Endothelial cell of umbilical vein (primary cell): ENCODE data around the gene STATH. TPM values are rescaled to one million over a fixed set of nuclear protein-coding genes. Genes with fewer than 3 reads are reported as not detected.
"Not testable (repeated sequence)": the region's sequence is repeated elsewhere in the genome, so short reads cannot be mapped to it uniquely, and the experiment has no call there.

Source experiments
- BruUV-seq: library from RNA; stranded (reverse); fragments of 400-500 nt; replicated peaks from 2 replicates; lab custom pipeline; 2021; lab: Mats Ljungman, UMichigan
- CTCF ChIA-PET: fragments of 300-600, 350-600 bp; sonication (Branson Sonifier 250); formaldehyde crosslinking; loops from one replicate; lab custom pipeline; 2021; ENCODE audit warnings: antibody characterized with exemption, inconsistent platforms; lab: Charles Lee
- POLR2A ChIA-PET: fragments of 300-600, 350-600 bp; sonication (Branson Sonifier 250); formaldehyde crosslinking; loops from one replicate; lab custom pipeline; 2021; ENCODE audit warnings: antibody characterized with exemption, inconsistent platforms; lab: Charles Lee
- DNase-seq: peaks from one replicate; pipeline ENCODE4 v3.0.0-alpha.2; 2011; ENCODE audit warnings: low read depth, low spot score
- FAIRE-seq: peaks from 2 replicates; lab custom pipeline; 2011; peaks lifted over from hg19 to GRCh38; lab: Jason Lieb, UNC
- H2AFZ ChIP-seq: 2 replicates; pipeline ENCODE4 v1.6.0; 2012; ENCODE audit warnings: low read depth, low read length, control low read depth, inconsistent platforms
- H3K27ac ChIP-seq: 2 replicates; pipeline ENCODE4 v1.5.1; 2011; ENCODE audit warnings: low read depth, mild to moderate bottlenecking, control low read depth, low read length, moderate library complexity; ENCODE audit not compliant: insufficient read depth
- H3K27me3 ChIP-seq, 2 experiments: 2 replicates each; pipeline versions ENCODE4 v1.6.0 to v1.6.1; 2011; ENCODE audit warnings: low read length in 2 of 2, mixed read lengths in 1 of 2; ENCODE audit not compliant: control insufficient read depth in 2 of 2, insufficient read depth in 2 of 2
- H3K36me3 ChIP-seq, 2 experiments: 2 replicates in 1 of 2; 3 replicates in 1 of 2; pipeline ENCODE4 v1.5.1; 2011; ENCODE audit warnings: low read length in 2 of 2, mild to moderate bottlenecking in 1 of 2, moderate library complexity in 1 of 2; ENCODE audit not compliant: control insufficient read depth in 2 of 2, insufficient read depth in 2 of 2; ENCODE audit errors: extremely low read depth in 1 of 2
- H3K4me1 ChIP-seq: 3 replicates; pipeline ENCODE4 v1.5.1; 2011; ENCODE audit warnings: mild to moderate bottlenecking, low read length; ENCODE audit not compliant: control insufficient read depth, insufficient read depth; ENCODE audit errors: extremely low read depth
- H3K4me2 ChIP-seq: 2 replicates; pipeline ENCODE4 v1.6.1; 2011; ENCODE audit warnings: low read length, control low read depth, mixed read lengths; ENCODE audit not compliant: insufficient read depth
- H3K4me3 ChIP-seq, 3 experiments: fragments of 200-600 bp in 1 of 3; sonication (generic), shearing (Covaris generic) in 1 of 3; replicated peaks in 1 of 3; 2 replicates each; pipeline ENCODE4 v1.5.1; 2011 to 2016; ENCODE audit warnings: control low read depth in 3 of 3, low read length in 3 of 3, mild to moderate bottlenecking in 2 of 3, inconsistent platforms in 1 of 3, low read depth in 1 of 3, moderate library complexity in 1 of 3; ENCODE audit not compliant: insufficient read depth in 1 of 3
- H3K79me2 ChIP-seq: 2 replicates; pipeline ENCODE4 v1.6.0; 2012; ENCODE audit warnings: low read length, inconsistent platforms; ENCODE audit not compliant: control insufficient read depth, insufficient read depth
- H3K9ac ChIP-seq: replicated peaks from 2 replicates; pipeline ENCODE3; 2011; ENCODE audit warnings: low read length, control low read depth; ENCODE audit not compliant: insufficient read depth; ENCODE audit errors: extremely low read depth
- H3K9me1 ChIP-seq: replicated peaks from 3 replicates; pipeline ENCODE4 v1.6.0; 2011; ENCODE audit warnings: mild to moderate bottlenecking, low read length; ENCODE audit not compliant: control insufficient read depth, insufficient read depth; ENCODE audit errors: extremely low read depth
- H3K9me3 ChIP-seq: replicated peaks from 2 replicates; pipeline ENCODE4 v1.5.1; 2012; ENCODE audit warnings: low read length, inconsistent platforms; ENCODE audit not compliant: control insufficient read depth, insufficient read depth
- H4K20me1 ChIP-seq: replicated peaks from 2 replicates; pipeline ENCODE3; 2011; ENCODE audit warnings: mild to moderate bottlenecking, low read length; ENCODE audit not compliant: control insufficient read depth, insufficient read depth; ENCODE audit errors: extremely low read depth
- EZH2 ChIP-seq: IDR thresholded peaks from 2 replicates; pipeline ENCODE4 v1.6.1; 2012; ENCODE audit warnings: borderline replicate concordance, low read depth, mild to moderate bottlenecking, moderate library complexity, low read length, inconsistent platforms; ENCODE audit not compliant: severe bottlenecking
- FOS ChIP-seq: IDR thresholded peaks from 2 replicates; pipeline ENCODE4 v1.6.1; 2011; ENCODE audit warnings: mild to moderate bottlenecking, low read length, moderate library complexity, borderline replicate concordance; ENCODE audit not compliant: insufficient read depth
- GATA2 ChIP-seq: IDR thresholded peaks from 2 replicates; pipeline ENCODE4 v1.7.0; 2011; ENCODE audit warnings: low read depth, mild to moderate bottlenecking, moderate library complexity, mixed read lengths, low read length; ENCODE audit not compliant: insufficient read length, insufficient read depth
- JUN ChIP-seq: IDR thresholded peaks from 2 replicates; pipeline ENCODE4 v1.6.1; 2011; ENCODE audit warnings: borderline replicate concordance, low read depth; ENCODE audit not compliant: insufficient read length, insufficient read depth
- MYC ChIP-seq: IDR thresholded peaks from one replicate; pipeline ENCODE4 v1.6.1; 2011; ENCODE audit warnings: mild to moderate bottlenecking, low read depth, low read length
- POLR2A ChIP-seq: IDR thresholded peaks from 2 replicates; pipeline ENCODE4 v1.6.1; 2012; ENCODE audit warnings: low read depth, mild to moderate bottlenecking, control low read depth, low read length
- POLR2AphosphoS5 ChIP-seq: IDR thresholded peaks from 2 replicates; pipeline ENCODE4 v1.6.1; 2012; ENCODE audit warnings: low read depth, mild to moderate bottlenecking, control low read depth, low read length, moderate library complexity; ENCODE audit not compliant: insufficient read depth
- dilution Hi-C: fragments of 300-500 bp; cut with MboI; formaldehyde crosslinking; loops from one replicate; pipeline ENCODE4 v1.15.0; 2019; ENCODE audit warnings: low sequenced_read_pairs; ENCODE audit not compliant: extremely low pct_ligation_motif_present
- intact Hi-C: fragments of 100-400 bp; cut with micrococcal nuclease; formaldehyde crosslinking; loops from one replicate; pipeline ENCODE4 v1.10.0; 2022
- polyA plus RNA-seq, 4 experiments: library from polyadenylated mRNA; depleted of rRNA in 3 of 4; stranded (reverse) in 3 of 4; unstranded in 1 of 4; fragments of >200 nt; gene quantifications; 2 replicates each; pipeline versions ENCODE4 v1.2.1 to v1.2.3, GENCODE V29; 2011 to 2012; ENCODE audit warnings: missing spikeins in 1 of 4
- total RNA-seq: library from RNA; stranded (reverse); gene quantifications from 2 replicates; pipeline ENCODE4 v1.2.3, GENCODE V29; 2021
- TF ChIP-seq, protein P1 (sequence below): IDR thresholded peaks from 2 replicates; pipeline ENCODE4 v1.6.1; 2011; ENCODE audit not compliant: insufficient read depth, insufficient read length
- TF ChIP-seq, protein P2 (sequence below), 2 donors: IDR thresholded peaks; 1 replicate in 1 of 2; 2 replicates in 1 of 2; pipeline ENCODE4 v1.5.1; 2011; ENCODE audit warnings: low read length in 2 of 2, mild to moderate bottlenecking in 2 of 2, moderate library complexity in 2 of 2, control low read depth in 1 of 2, inconsistent platforms in 1 of 2, low read depth in 1 of 2; ENCODE audit not compliant: insufficient read depth in 1 of 2; ENCODE audit errors: extremely low read depth in 1 of 2

Gene STATH
- total and polyA plus RNA-seq, 2 donors (not counting 3 experiments of a cell fraction or from before 2014, with no cell fraction given), result not detected

- ChIA-PET CTCF (no interaction called here), POLR2A (no interaction called here)
- Histone ChIP-seq H2AFZ (no peak overlapping the region), H3K27me3 (peaks cover 0 to 4% of the 10 kb centered on the region in 2 experiments), H3K36me3 (no peaks in the 10 kb centered on the region), H4K20me1 (no peaks in the 10 kb centered on the region), H3K79me2 (no peaks in the 10 kb centered on the region), H3K4me1 (no peaks in the 10 kb centered on the region), H3K4me2 (no peak overlapping the region), H3K27ac (no peak overlapping the region), H3K9me3 (no peaks in the 10 kb centered on the region), H3K9ac (no peak overlapping the region), H3K9me1 (no peaks in the 10 kb centered on the region), H3K4me3 (no peak overlapping the region)
- intact Hi-C loops (no loop called here), dilution Hi-C loops (no loop called here)
- BruUV-seq, result no TSS peak
- TF ChIP-seq, protein P1, sequence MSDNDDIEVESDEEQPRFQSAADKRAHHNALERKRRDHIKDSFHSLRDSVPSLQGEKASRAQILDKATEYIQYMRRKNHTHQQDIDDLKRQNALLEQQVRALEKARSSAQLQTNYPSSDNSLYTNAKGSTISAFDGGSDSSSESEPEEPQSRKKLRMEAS, result no peak
- TF ChIP-seq FOS (no peak), GATA2 (no peak), EZH2 (no peak), MYC (no peak), JUN (no peak), POLR2A (no peak), POLR2AphosphoS5 (no peak)
- TF ChIP-seq, protein P2, sequence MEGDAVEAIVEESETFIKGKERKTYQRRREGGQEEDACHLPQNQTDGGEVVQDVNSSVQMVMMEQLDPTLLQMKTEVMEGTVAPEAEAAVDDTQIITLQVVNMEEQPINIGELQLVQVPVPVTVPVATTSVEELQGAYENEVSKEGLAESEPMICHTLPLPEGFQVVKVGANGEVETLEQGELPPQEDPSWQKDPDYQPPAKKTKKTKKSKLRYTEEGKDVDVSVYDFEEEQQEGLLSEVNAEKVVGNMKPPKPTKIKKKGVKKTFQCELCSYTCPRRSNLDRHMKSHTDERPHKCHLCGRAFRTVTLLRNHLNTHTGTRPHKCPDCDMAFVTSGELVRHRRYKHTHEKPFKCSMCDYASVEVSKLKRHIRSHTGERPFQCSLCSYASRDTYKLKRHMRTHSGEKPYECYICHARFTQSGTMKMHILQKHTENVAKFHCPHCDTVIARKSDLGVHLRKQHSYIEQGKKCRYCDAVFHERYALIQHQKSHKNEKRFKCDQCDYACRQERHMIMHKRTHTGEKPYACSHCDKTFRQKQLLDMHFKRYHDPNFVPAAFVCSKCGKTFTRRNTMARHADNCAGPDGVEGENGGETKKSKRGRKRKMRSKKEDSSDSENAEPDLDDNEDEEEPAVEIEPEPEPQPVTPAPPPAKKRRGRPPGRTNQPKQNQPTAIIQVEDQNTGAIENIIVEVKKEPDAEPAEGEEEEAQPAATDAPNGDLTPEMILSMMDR (IDR thresholded peaks at IDR 0.05; ENCODE audit: extremely low read depth in 1 of 2, insufficient read depth in 1 of 2, low read depth in 1 of 2, low read length in 2 of 2), result no peak
- no peak for FAIRE-seq
- no peak for DNase-seq
Observed at GRCh38 chr4:70027011-70027410, 31.2 kb downstream of the STATH start.

GRCh38 chr4:70028159-70028558 is 32.4 kb downstream of the STATH start, which contains the start of gene HTN3:
HTN3 (plus strand) TSS chr4:70028459; CDS start chr4:70030741, 2,282 bp downstream.
- intact Hi-C loops, DNase-seq, H3K4me3 ChIP-seq, H3K9me3 ChIP-seq, H3K27ac ChIP-seq, H3K4me2 ChIP-seq, CTCF ChIA-PET, H3K4me1 ChIP-seq, H2AFZ ChIP-seq, BruUV-seq, H3K79me2 ChIP-seq, H3K36me3 ChIP-seq, POLR2A ChIA-PET, H3K9ac ChIP-seq, dilution Hi-C loops, FAIRE-seq, H3K9me1 ChIP-seq, H4K20me1 ChIP-seq, H3K27me3 ChIP-seq: not testable (repeated sequence)

- H3K4me1 ChIP-seq, intact Hi-C loops, FAIRE-seq, BruUV-seq, H3K9me3 ChIP-seq, POLR2A ChIA-PET, H4K20me1 ChIP-seq, dilution Hi-C loops, H3K4me3 ChIP-seq, H3K9ac ChIP-seq, H2AFZ ChIP-seq, H3K79me2 ChIP-seq, H3K36me3 ChIP-seq, H3K27me3 ChIP-seq, H3K9me1 ChIP-seq, H3K4me2 ChIP-seq, DNase-seq, CTCF ChIA-PET, H3K27ac ChIP-seq: not testable (repeated sequence)
Observed at GRCh38 chr4:70037559-70037958, 41.8 kb downstream of the STATH start.
